Ishikawa (cell line): ENCODE results near the gene TMC5.

Experiments used
- CREB1 ChIP-seq: IDR thresholded peaks from 2 replicates; pipeline ENCODE4 v1.6.1; 2012; ENCODE audit warnings: low read depth
- EP300 ChIP-seq: IDR thresholded peaks from 2 replicates; pipeline ENCODE4 v1.6.1; 2012; ENCODE audit warnings: borderline replicate concordance

GRCh38 chr16:19488213-19488640 lies 70.5 kb downstream of the TMC5 start:
- TF ChIP-seq EP300 (no peak), CREB1 (no peak)
